AG09319 (cell line): Measurements from ENCODE around the gene APEH.

Experiments used
- DNase-seq: peaks from one replicate; pipeline ENCODE4 v3.0.0-alpha.2; 2010; ENCODE audit warnings: low read depth; ENCODE audit errors: extremely low read depth
- CTCF ChIP-seq: IDR thresholded peaks from 2 replicates; pipeline ENCODE4 v1.5.1; 2011; ENCODE audit warnings: low read depth, mild to moderate bottlenecking, inconsistent platforms, low read length, moderate library complexity

Gene APEH

GRCh38 chr3:49714728-49715550 lies 40.8 kb downstream of the APEH start:
- no peak for TF ChIP-seq CTCF
- DNase-seq: no peak

GRCh38 chr3:49715611-49716121 lies 41.5 kb downstream of the APEH start:
- DNase-seq: no peak
- no peak for TF ChIP-seq CTCF

- no peak for TF ChIP-seq CTCF
- DNase-seq: no peak
Measured at GRCh38 chr3:49716169-49716568, 42.0 kb downstream of the APEH start.

GRCh38 chr3:49716691-49717210 lies 42.6 kb downstream of the APEH start:
- TF ChIP-seq CTCF: no peak
- no peak for DNase-seq

- DNase-seq: no peak
- TF ChIP-seq CTCF: no peak
Measured at GRCh38 chr3:49717211-49717958, 43.2 kb downstream of the APEH start.

- no peak for DNase-seq
- TF ChIP-seq CTCF: no peak
Measured at GRCh38 chr3:49717959-49718857, 44.1 kb downstream of the APEH start.
